PC-3 (cell line): ENCODE results near the gene PPP1R14C. TPM values are rescaled to one million over a fixed set of nuclear protein-coding genes. Genes with fewer than 3 reads are reported as not detected.

Experiments used
- total RNA-seq: library from RNA; depleted of rRNA; stranded (reverse); fragments of >200 nt; gene quantifications from 2 replicates; pipeline ENCODE4 v1.2.3, GENCODE V29; 2014; rRNA removed

Gene PPP1R14C
- total RNA-seq, 1 experiment from 2014 or later, result 1.1 TPM

Other genes starting within 250 kb of the PPP1R14C start
- gene RAET1E, start 244.9 kb upstream of the PPP1R14C start, total RNA-seq, result 0.40 and 1.7 TPM in 2 replicates
- gene RAET1G, start 219.9 kb upstream of the PPP1R14C start, total RNA-seq, result 1.5 and 2.0 TPM in 2 replicates
- gene ULBP2, start 201.0 kb upstream of the PPP1R14C start, total RNA-seq, result 5.8 and 8.1 TPM in 2 replicates
- gene ULBP1, start 179.1 kb upstream of the PPP1R14C start, total RNA-seq, result 0.86 and 0.87 TPM in 2 replicates
- 1.1 and 3.6 TPM in 2 replicates for gene RAET1L, start 117.5 kb upstream of the PPP1R14C start, total RNA-seq
- 20.5 and 23.2 TPM in 2 replicates for gene ULBP3, start 73.9 kb upstream of the PPP1R14C start, total RNA-seq
- 0.04 TPM in 1 of 2 replicates, not detected in the other for gene IYD, start 226.0 kb downstream of the PPP1R14C start, total RNA-seq